Neural cell (in vitro differentiated cells): ENCODE measurements around the gene ARID3A.

ENCODE experiments used
- CTCF ChIP-seq: fragments of 450-650 bp; IDR thresholded peaks from 2 replicates; pipeline ENCODE4 v1.5.1; 2014; ENCODE audit warnings: antibody characterized with exemption, mild to moderate bottlenecking, moderate library complexity; ENCODE audit not compliant: poor library complexity, severe bottlenecking
- EZH2 ChIP-seq: fragments of 200-600, 300-800 bp; shearing (Covaris generic), sonication (generic); IDR thresholded peaks from 2 replicates; pipeline ENCODE4 v1.6.1; 2014; ENCODE audit warnings: antibody characterized with exemption, low read length, borderline replicate concordance, mild to moderate bottlenecking; ENCODE audit not compliant: insufficient read depth, poor library complexity, severe bottlenecking
- MXI1 ChIP-seq: fragments of 450-650 bp; conservative IDR thresholded peaks from 2 replicates; pipeline ENCODE4 v1.6.1; 2014; ENCODE audit warnings: antibody characterized with exemption, mild to moderate bottlenecking; ENCODE audit not compliant: poor library complexity, severe bottlenecking
- RAD21 ChIP-seq: fragments of 450-650 bp; conservative IDR thresholded peaks from 2 replicates; pipeline ENCODE4 v1.6.1; 2014; ENCODE audit warnings: antibody characterized with exemption, mild to moderate bottlenecking, moderate library complexity
- TAF1 ChIP-seq: IDR thresholded peaks from 2 replicates; pipeline ENCODE4 v1.6.1; 2012; ENCODE audit warnings: low read depth
- TF ChIP-seq, protein P1 (sequence below): IDR thresholded peaks from 2 replicates; pipeline ENCODE4 v1.6.1; 2012; ENCODE audit warnings: borderline replicate concordance

DNA sequence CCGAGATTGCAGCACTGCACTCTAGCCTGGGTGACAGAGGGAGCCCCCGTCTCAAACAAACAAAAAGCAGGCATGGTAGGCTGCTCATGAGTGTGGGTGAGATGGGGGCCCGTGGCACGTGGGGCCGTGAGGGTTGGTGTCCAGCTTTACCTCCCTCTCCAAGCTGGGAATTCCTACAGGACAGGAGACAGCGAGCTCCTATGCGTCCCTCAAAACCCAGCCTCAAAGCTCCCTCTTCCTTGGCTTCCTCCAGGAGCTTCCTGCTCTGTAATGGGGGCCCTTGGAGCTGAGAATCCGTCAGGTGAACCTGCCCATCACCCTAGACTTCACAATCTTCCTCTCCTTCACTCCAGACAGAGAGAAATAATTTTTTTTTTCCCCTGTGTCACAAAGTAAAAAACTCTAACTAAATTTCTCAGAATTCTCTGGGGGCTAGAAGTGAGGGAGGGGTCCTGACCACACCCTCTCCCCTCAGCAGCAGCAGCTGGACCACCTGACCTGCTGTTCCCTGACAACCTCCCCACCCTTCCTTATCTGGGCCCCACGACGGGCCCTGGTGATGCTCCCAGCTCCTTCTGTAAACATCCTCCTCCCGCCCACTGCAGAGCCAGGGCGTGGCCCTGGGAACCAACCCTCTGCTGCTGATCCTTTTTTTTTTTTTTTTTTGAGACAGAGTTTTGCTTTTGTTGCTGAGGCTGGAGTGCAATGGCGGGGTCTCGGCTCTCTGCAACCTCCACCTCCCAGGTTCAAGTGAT lies 36.2 kb downstream of the ARID3A start:
- TF ChIP-seq CTCF: no peak
- no peak for TF ChIP-seq MXI1
- TF ChIP-seq EZH2: no peak
- no peak for TF ChIP-seq TAF1
- TF ChIP-seq, protein P1, sequence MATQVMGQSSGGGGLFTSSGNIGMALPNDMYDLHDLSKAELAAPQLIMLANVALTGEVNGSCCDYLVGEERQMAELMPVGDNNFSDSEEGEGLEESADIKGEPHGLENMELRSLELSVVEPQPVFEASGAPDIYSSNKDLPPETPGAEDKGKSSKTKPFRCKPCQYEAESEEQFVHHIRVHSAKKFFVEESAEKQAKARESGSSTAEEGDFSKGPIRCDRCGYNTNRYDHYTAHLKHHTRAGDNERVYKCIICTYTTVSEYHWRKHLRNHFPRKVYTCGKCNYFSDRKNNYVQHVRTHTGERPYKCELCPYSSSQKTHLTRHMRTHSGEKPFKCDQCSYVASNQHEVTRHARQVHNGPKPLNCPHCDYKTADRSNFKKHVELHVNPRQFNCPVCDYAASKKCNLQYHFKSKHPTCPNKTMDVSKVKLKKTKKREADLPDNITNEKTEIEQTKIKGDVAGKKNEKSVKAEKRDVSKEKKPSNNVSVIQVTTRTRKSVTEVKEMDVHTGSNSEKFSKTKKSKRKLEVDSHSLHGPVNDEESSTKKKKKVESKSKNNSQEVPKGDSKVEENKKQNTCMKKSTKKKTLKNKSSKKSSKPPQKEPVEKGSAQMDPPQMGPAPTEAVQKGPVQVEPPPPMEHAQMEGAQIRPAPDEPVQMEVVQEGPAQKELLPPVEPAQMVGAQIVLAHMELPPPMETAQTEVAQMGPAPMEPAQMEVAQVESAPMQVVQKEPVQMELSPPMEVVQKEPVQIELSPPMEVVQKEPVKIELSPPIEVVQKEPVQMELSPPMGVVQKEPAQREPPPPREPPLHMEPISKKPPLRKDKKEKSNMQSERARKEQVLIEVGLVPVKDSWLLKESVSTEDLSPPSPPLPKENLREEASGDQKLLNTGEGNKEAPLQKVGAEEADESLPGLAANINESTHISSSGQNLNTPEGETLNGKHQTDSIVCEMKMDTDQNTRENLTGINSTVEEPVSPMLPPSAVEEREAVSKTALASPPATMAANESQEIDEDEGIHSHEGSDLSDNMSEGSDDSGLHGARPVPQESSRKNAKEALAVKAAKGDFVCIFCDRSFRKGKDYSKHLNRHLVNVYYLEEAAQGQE: no peak
- no peak for TF ChIP-seq RAD21
